Peyer's patch (tissue), 4 donors: ENCODE results near the gene GPN2. TPM values are rescaled to one million over a fixed set of nuclear protein-coding genes. Genes with fewer than 3 reads are reported as not detected.

Source experiments
- DNase-seq, 3 donors: peaks; one replicate each; pipeline ENCODE4 v3.0.0-alpha.2; 2017 to 2019
- H3K27ac ChIP-seq, 4 donors: fragments of 200-600 bp; sonication (generic); one replicate each; pipeline ENCODE4 v1.5.1; 2016 to 2019
- H3K27me3 ChIP-seq, 2 donors: fragments of 200-600 bp; sonication (generic); one replicate each; pipeline ENCODE4 v1.5.1; 2019
- H3K36me3 ChIP-seq, 3 donors: fragments of 200-600 bp; sonication (generic); one replicate each; pipeline ENCODE4 v1.5.1; 2016 to 2019
- H3K4me1 ChIP-seq, 4 donors: fragments of 200-600 bp; sonication (generic); one replicate each; pipeline ENCODE4 v1.5.1; 2016 to 2019
- H3K4me3 ChIP-seq, 4 donors: fragments of 200-600 bp; sonication (generic); 1 replicate in 3 of 4; 2 replicates in 1 of 4; pipeline ENCODE4 v1.5.1; 2016 to 2019; ENCODE audit warnings: mild to moderate bottlenecking in 1 of 4
- H3K9me3 ChIP-seq, 4 donors: fragments of 200-600 bp; sonication (generic); one replicate each; pipeline ENCODE4 v1.5.1; 2016 to 2019; ENCODE audit warnings: mild to moderate bottlenecking in 1 of 4
- POLR2A ChIP-seq, 2 donors: fragments of 450-650 bp; IDR thresholded peaks; one replicate each; pipeline ENCODE4 v1.5.1; 2017; ENCODE audit warnings: antibody characterized with exemption in 2 of 2, mild to moderate bottlenecking in 2 of 2, moderate library complexity in 2 of 2
- total RNA-seq, 4 donors: library from RNA; depleted of rRNA; stranded (reverse); fragments of >200 nt; gene quantifications; one replicate each; pipeline ENCODE4 v1.1.0, GENCODE V29; 2016
- TF ChIP-seq, protein P1 (sequence below), 6 experiments: fragments of 450-650 bp in 4 of 6; fragments of 200-600 bp in 2 of 6; sonication (generic) in 1 of 6; IDR thresholded peaks; one replicate each; pipeline ENCODE4 v1.5.1; 2017 to 2019; ENCODE audit warnings: antibody characterized with exemption in 6 of 6, mild to moderate bottlenecking in 3 of 6, moderate library complexity in 1 of 6

Gene GPN2
- total RNA-seq: 10 to 100 TPM; 13.5 to 19.6 (median 17.3) TPM

DNA sequence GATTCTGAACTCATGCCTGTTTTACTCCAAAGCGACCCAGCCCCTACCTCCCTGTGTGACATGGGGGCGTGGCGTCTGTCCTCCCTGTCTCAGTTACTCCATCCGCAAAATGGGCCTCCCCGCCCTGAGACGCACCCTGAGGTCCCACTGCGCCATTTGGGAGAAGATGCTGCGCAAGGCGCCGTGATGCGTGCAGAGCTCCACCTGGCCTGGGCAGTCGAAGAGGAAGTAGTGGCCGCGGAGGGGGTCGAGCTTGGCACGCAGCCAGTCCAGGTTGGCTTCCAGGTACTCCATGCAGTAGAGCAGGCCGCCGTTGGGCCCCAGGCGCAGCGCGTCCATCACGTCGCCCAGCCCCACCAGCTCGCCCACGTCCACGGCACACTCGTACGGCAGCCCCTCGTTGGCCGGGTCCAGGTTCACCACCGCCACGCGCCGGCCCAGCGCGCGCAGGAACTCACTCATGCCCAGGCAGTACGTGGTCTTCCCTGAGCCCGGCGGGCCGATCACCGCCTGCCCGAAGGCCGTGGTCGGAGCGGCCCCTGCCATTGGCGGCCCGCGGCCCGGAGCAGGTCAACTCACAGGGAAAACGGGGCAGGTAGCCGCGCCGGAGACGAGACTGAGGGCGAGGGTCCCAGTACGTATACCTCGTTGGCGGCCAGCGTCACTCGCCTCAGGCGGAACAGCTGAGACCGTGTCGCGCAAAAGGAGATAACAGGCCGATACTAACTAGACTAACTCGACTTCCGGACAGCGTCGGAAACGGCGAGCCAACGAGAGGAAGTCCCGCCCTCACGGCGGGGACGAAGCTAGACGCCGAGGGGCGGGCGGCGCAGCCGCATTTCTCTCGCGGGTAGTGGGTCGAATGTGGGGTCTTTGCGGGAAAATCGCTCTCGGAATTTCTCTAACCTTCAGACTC, at the start of gene GPN2:
GPN2 (minus strand) TSS at position 733 of the 916 bp plus-strand sequence; CDS start at position 546, 187 bp downstream.
- no peaks in the 10 kb centered on the region for H3K9me3 ChIP-seq
- H3K36me3 ChIP-seq: peaks cover 0 to 69% (median 3%) of the 10 kb centered on the region in 3 donors
- peak within 1 kb of the TSS; percentile 74 to 95 (median 84) for H3K4me3 ChIP-seq
- H3K27me3 ChIP-seq: no peaks in the 10 kb centered on the region
- TF ChIP-seq, protein P1, sequence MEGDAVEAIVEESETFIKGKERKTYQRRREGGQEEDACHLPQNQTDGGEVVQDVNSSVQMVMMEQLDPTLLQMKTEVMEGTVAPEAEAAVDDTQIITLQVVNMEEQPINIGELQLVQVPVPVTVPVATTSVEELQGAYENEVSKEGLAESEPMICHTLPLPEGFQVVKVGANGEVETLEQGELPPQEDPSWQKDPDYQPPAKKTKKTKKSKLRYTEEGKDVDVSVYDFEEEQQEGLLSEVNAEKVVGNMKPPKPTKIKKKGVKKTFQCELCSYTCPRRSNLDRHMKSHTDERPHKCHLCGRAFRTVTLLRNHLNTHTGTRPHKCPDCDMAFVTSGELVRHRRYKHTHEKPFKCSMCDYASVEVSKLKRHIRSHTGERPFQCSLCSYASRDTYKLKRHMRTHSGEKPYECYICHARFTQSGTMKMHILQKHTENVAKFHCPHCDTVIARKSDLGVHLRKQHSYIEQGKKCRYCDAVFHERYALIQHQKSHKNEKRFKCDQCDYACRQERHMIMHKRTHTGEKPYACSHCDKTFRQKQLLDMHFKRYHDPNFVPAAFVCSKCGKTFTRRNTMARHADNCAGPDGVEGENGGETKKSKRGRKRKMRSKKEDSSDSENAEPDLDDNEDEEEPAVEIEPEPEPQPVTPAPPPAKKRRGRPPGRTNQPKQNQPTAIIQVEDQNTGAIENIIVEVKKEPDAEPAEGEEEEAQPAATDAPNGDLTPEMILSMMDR (IDR thresholded peaks at IDR 0.05): no peak
- peak; percentile 72 to 76 for TF ChIP-seq POLR2A (IDR thresholded peaks at IDR 0.05)
- peak within 1 kb of the TSS; percentile 86 to 93 (median 90) for H3K27ac ChIP-seq
- H3K4me1 ChIP-seq: peaks cover 0 to 24% (median 6%) of the 10 kb centered on the region in 4 donors
- peak; percentile 84 to 91 (median 86) for DNase-seq

DNA sequence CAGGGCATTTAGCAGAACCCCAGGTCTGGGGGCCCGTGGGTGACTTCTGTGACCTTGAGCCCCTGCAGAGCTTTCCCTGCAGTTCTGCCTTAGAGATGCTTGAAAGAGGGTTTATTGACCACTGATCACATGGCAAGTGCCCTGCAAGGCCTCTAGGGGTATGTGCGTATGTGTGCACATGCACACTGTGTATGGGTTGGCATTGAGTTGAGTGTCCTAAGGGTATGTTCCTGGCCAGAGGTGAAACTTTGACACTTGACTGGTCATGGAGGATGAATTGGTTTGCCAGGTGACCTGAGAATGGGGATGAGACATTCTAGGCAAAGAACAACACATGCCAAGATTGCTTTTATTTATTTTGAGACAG, 48.6 kb upstream of the GPN2 start:
- no peak for TF ChIP-seq POLR2A (IDR thresholded peaks at IDR 0.05)
- TF ChIP-seq, protein P1 (IDR thresholded peaks at IDR 0.05): no peak
- H3K36me3 ChIP-seq: peaks cover 0 to 66% (median 3%) of the 10 kb centered on the region in 3 donors

DNA sequence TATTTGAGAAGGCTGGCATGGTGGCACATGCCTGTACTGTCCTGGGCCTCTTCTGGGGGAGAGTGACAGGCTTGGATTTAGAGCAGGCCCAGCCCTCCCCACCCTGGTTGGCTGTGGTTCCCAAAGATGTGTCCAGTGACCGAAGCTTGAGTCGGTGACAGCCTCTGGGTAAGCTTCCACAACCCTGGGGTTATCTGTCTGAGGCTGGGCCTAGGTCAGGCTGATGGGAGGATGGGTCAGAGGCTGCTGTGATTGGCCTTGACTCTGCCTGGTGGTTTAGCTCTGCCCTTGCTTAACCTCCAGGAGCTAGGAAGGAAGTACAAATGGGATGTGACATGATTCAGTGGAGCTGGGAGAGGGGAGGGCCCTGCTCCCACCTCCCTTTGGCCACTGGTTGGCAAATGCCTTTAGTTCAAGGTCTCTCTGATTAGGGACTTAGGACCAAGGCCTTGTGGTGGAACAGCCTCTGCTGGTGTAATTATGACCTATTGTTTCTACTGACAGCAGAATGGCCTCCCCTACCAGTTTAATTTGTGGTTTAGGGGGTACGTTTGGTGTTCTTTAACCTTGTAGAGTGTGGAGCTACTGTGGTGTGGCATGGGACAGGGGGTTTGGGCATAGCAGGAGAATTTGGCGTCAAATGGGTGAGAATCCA, 48.0 kb upstream of the GPN2 start:
- no peak for TF ChIP-seq POLR2A (IDR thresholded peaks at IDR 0.05)
- TF ChIP-seq, protein P1 (IDR thresholded peaks at IDR 0.05): no peak
- Histone ChIP-seq H3K4me3 (no peak overlapping the region), H3K4me1 (no peaks in the 10 kb centered on the region), H3K36me3 (peaks cover 0 to 65% (median 3%) of the 10 kb centered on the region in 3 donors), H3K27me3 (no peaks in the 10 kb centered on the region), H3K9me3 (no peaks in the 10 kb centered on the region), H3K27ac (no peak overlapping the region)
- no peak for DNase-seq

More for the DNA sequence above, 48.6 kb upstream of the GPN2 start:
- Histone ChIP-seq H3K27ac (no peak overlapping the region), H3K9me3 (no peaks in the 10 kb centered on the region), H3K27me3 (no peaks in the 10 kb centered on the region), H3K4me1 (no peaks in the 10 kb centered on the region), H3K4me3 (no peak overlapping the region)
- no peak for DNase-seq

DNA sequence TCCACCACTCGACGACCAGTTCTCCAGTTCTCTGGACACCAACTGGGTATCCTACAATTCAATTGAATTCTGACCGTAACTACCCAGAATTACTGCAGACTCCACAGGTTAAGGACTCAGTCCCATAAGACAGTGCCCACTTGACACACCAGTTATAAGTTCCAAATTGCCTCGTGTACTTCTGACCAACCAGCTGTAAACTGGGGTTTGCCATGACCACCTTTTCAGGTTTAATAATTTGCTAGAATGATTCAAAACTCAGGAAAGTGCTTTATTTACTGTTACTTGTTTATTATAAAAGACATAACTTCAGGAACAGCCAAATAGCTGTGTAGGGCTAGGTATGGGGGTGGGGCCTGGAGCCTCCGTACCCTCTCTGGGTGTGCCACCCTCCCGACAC, 46.7 kb upstream of the GPN2 start:
- H3K36me3 ChIP-seq: peaks cover 0 to 56% (median 3%) of the 10 kb centered on the region in 3 donors
- H3K27ac ChIP-seq: no peak overlapping the region
- H3K27me3 ChIP-seq: no peaks in the 10 kb centered on the region
- no peak for DNase-seq
- H3K4me3 ChIP-seq: no peak overlapping the region
- TF ChIP-seq, protein P1 (IDR thresholded peaks at IDR 0.05): no peak
- TF ChIP-seq POLR2A (IDR thresholded peaks at IDR 0.05): no peak
- H3K9me3 ChIP-seq: no peaks in the 10 kb centered on the region
- no peaks in the 10 kb centered on the region for H3K4me1 ChIP-seq

DNA sequence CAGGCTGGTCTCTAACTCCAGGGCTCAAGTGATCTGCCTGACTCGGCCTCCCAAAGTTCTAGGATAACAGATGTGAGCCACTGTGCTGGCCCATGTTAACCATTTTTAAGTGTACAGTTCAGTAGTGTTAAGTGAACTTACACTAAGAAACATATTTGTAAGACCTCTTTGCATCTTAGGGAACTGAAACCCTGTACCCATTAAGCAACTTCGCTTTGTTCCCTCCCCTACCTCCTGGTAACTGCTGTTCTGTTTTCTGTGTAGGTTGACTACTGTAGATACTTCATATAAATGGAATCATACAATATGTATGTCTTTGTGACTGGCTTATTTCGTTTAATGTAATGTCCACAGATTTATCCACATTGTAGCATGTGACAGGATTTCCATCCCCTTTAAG, 42.4 kb upstream of the GPN2 start:
- no peaks in the 10 kb centered on the region for H3K9me3 ChIP-seq
- H3K4me1 ChIP-seq: no peaks in the 10 kb centered on the region
- H3K27me3 ChIP-seq: no peaks in the 10 kb centered on the region
- no peak overlapping the region for H3K4me3 ChIP-seq
- H3K27ac ChIP-seq: no peak overlapping the region
- no peak for DNase-seq
- H3K36me3 ChIP-seq: peaks cover 0 to 47% (median 0%) of the 10 kb centered on the region in 3 donors
- TF ChIP-seq, protein P1 (IDR thresholded peaks at IDR 0.05): no peak
- TF ChIP-seq POLR2A (IDR thresholded peaks at IDR 0.05): no peak
